Measurements from ENCODE around the gene FXYD6.

Gene FXYD6

DNA sequence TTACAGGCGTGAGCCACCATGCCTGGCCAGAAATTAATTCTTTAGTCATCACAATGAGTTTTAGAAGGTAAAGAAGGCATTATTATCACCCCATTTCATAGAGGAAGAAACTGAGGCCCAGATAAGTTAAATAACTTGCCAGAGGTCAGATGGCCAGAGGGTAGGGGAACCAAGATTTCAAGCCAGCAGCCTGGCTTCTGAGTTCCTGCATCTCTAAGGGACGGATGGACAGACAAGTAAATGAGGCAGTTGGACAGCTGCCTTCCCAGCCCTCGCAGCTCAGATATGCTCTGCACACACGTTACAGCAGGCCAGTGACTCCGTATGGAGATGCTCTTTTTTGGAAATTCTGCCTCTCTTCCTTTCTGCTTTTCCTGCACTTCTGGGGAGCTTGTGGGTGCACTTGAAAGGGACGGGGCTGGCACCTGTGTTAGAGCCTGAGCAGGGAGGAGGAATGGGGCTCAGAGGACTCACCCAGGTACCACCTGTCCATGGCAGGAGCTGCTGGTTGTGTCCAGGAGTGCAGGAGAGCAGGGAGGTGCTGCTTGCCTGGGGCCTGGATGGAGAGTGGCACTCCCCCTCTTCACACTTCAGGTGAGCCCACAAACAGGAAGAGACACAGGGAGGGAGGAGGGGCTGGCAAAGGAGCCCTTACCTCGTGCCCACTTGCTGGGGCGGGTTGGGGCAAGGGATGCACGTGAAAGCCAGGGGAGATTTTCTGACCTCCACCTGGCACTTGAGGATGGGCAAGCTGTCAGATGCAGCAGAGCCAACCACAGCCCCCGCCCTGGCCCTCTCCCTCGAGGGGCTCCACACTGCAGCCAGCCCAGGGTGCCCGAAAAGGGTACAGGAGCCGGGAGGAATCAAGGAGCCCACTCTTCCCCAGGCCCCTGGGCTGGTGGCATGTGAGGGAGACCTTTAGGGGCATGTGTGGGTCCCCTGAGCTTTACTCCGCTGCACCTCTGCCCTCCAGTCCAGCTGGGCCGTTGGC, 48.6 kb downstream of the FXYD6 start:
- Histone ChIP-seq H3K4me2 (ENCODE audit: low read depth, low read length) (no peak overlapping the region), H3K4me1 (ENCODE audit: low read length) (no peaks in the 10 kb centered on the region), H3K9me2 (replicated peaks; ENCODE audit: insufficient read depth, low read length) (no peaks in the 10 kb centered on the region), H3K36me3 (replicated peaks; ENCODE audit: insufficient read depth, low read length) (no peaks in the 10 kb centered on the region), H3K27me3 (replicated peaks; ENCODE audit: insufficient read depth, low read length) (peaks cover 61% of the 10 kb centered on the region), H2AFZ (ENCODE audit: low read length) (no peak overlapping the region), H3K27ac (ENCODE audit: low read length) (no peak overlapping the region), H3K9ac (ENCODE audit: low read length) (no peak overlapping the region), H3K79me2 (ENCODE audit: low read length) (no peaks in the 10 kb centered on the region), H3K9me3 (replicated peaks; ENCODE audit: insufficient read depth, low read length) (no peaks in the 10 kb centered on the region), H3K4me3 (ENCODE audit: low read length) (no peak overlapping the region), H4K20me1 (ENCODE audit: insufficient read depth, low read length) (no peaks in the 10 kb centered on the region), H3F3A (ENCODE audit: insufficient read depth, low read length) (no peaks in the 10 kb centered on the region)
- no peak for DNase-seq
- TF ChIP-seq, protein P1, sequence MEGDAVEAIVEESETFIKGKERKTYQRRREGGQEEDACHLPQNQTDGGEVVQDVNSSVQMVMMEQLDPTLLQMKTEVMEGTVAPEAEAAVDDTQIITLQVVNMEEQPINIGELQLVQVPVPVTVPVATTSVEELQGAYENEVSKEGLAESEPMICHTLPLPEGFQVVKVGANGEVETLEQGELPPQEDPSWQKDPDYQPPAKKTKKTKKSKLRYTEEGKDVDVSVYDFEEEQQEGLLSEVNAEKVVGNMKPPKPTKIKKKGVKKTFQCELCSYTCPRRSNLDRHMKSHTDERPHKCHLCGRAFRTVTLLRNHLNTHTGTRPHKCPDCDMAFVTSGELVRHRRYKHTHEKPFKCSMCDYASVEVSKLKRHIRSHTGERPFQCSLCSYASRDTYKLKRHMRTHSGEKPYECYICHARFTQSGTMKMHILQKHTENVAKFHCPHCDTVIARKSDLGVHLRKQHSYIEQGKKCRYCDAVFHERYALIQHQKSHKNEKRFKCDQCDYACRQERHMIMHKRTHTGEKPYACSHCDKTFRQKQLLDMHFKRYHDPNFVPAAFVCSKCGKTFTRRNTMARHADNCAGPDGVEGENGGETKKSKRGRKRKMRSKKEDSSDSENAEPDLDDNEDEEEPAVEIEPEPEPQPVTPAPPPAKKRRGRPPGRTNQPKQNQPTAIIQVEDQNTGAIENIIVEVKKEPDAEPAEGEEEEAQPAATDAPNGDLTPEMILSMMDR (IDR thresholded peaks at IDR 0.05; ENCODE audit: low read length) = no peak
- no peak for TF ChIP-seq EZH2 (optimal IDR thresholded peaks at IDR 0.05; ENCODE audit: low read depth, low read length)

- Histone ChIP-seq H3K79me2 (ENCODE audit: low read length) (no peaks in the 10 kb centered on the region), H3K27me3 (replicated peaks; ENCODE audit: insufficient read depth, low read length) (peaks cover 66% of the 10 kb centered on the region), H3K9ac (ENCODE audit: low read length) (no peak overlapping the region), H3K4me3 (ENCODE audit: low read length) (no peak overlapping the region), H3K27ac (ENCODE audit: low read length) (no peak overlapping the region), H3K36me3 (replicated peaks; ENCODE audit: insufficient read depth, low read length) (no peaks in the 10 kb centered on the region), H3K4me1 (ENCODE audit: low read length) (no peaks in the 10 kb centered on the region), H3F3A (ENCODE audit: insufficient read depth, low read length) (no peaks in the 10 kb centered on the region), H3K4me2 (ENCODE audit: low read depth, low read length) (no peak overlapping the region), H4K20me1 (ENCODE audit: insufficient read depth, low read length) (no peaks in the 10 kb centered on the region), H3K9me3 (replicated peaks; ENCODE audit: insufficient read depth, low read length) (no peaks in the 10 kb centered on the region), H3K9me2 (replicated peaks; ENCODE audit: insufficient read depth, low read length) (no peaks in the 10 kb centered on the region), H2AFZ (ENCODE audit: low read length) (no peak overlapping the region)
- DNase-seq = no peak
- TF ChIP-seq EZH2 (optimal IDR thresholded peaks at IDR 0.05; ENCODE audit: low read depth, low read length) (no peak), EZH2phosphoT487 (IDR thresholded peaks at IDR 0.05; ENCODE audit: low read length) (no peak)
- TF ChIP-seq, protein P1 (IDR thresholded peaks at IDR 0.05; ENCODE audit: low read length) = no peak
These were observed 49.6 kb downstream of the FXYD6 start for GRCh38 chr11:117826832-117827231.

DNA sequence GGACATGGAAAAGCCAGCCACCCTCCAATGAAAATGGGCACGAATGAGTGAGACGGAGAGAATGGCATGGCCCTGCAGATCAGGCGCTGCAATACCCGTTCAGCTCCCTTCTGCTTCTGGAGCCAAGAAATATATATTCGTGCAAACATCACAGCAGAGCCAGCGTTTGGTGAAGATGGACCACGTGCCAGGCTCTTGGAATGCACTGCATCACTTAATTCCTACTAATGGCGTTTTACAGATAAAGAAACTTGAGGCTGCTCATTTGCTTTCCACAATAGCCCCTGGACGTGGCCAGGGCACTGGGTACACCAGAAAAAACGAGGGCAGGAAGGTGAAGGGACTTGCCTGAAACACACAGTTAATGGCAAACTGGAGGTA, 50.3 kb downstream of the FXYD6 start:
- Histone ChIP-seq H3K9me3 (replicated peaks; ENCODE audit: insufficient read depth, low read length) (no peaks in the 10 kb centered on the region), H3K4me3 (ENCODE audit: low read length) (no peak overlapping the region), H3K9ac (ENCODE audit: low read length) (no peak overlapping the region), H2AFZ (ENCODE audit: low read length) (no peak overlapping the region), H3K9me2 (replicated peaks; ENCODE audit: insufficient read depth, low read length) (no peaks in the 10 kb centered on the region), H3K36me3 (replicated peaks; ENCODE audit: insufficient read depth, low read length) (no peaks in the 10 kb centered on the region), H3K79me2 (ENCODE audit: low read length) (no peaks in the 10 kb centered on the region), H3K27ac (ENCODE audit: low read length) (no peak overlapping the region), H3K4me2 (ENCODE audit: low read depth, low read length) (no peak overlapping the region), H4K20me1 (ENCODE audit: insufficient read depth, low read length) (no peaks in the 10 kb centered on the region), H3K27me3 (replicated peaks; ENCODE audit: insufficient read depth, low read length) (peaks cover 66% of the 10 kb centered on the region), H3K4me1 (ENCODE audit: low read length) (no peaks in the 10 kb centered on the region), H3F3A (ENCODE audit: insufficient read depth, low read length) (no peaks in the 10 kb centered on the region)
- TF ChIP-seq EZH2phosphoT487 (IDR thresholded peaks at IDR 0.05; ENCODE audit: low read length) = no peak
- DNase-seq = no peak
